Measurements from ENCODE around the gene PTGES3.

DNA sequence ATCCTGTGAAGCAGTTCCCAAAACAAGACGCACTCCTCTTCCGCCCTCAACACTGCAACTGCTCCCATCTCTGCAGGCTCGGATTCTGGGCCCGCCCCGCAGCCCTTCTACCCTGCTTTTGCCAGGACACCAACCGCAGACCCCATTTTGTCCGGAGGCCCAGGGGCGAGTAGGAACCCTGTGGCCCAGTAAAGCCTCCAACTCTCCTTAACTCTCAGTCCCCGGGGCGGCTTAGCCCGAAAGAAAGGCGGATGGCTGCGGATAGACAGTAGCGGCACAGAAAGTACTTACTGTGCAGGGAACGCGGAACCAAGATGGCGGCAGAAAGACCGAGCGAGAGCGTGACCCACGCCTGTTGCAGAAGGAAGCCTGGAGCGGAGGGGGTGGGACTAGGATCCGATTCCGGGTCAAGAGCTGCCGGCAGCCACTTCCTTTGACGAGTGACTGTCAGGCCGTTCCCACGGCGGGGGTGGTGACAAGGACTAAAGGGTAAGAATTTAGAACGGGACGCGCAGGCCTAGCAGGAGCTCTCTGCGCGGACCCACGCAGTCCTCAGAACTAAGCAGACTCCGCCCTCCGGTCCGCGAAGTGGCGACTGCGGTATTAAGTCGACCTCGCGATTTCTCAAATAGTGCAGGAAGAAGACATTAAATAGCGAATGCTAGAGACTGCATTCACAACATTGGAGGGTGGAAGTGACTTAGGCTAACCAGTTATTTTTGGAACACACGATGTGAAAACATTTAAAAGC, 37.1 kb upstream of the PTGES3 start, which contains the start of gene NACA:
- TF ChIP-seq, protein P1, sequence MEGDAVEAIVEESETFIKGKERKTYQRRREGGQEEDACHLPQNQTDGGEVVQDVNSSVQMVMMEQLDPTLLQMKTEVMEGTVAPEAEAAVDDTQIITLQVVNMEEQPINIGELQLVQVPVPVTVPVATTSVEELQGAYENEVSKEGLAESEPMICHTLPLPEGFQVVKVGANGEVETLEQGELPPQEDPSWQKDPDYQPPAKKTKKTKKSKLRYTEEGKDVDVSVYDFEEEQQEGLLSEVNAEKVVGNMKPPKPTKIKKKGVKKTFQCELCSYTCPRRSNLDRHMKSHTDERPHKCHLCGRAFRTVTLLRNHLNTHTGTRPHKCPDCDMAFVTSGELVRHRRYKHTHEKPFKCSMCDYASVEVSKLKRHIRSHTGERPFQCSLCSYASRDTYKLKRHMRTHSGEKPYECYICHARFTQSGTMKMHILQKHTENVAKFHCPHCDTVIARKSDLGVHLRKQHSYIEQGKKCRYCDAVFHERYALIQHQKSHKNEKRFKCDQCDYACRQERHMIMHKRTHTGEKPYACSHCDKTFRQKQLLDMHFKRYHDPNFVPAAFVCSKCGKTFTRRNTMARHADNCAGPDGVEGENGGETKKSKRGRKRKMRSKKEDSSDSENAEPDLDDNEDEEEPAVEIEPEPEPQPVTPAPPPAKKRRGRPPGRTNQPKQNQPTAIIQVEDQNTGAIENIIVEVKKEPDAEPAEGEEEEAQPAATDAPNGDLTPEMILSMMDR (IDR thresholded peaks at IDR 0.05) = no peak
- TF ChIP-seq POLR2A (IDR thresholded peaks at IDR 0.05) (peak; percentile 82 to 95), EP300 (IDR thresholded peaks at IDR 0.05) (no peak)
